ENCODE measurements around the gene ATG2A.
A peak's percentile ranks its signal among the peaks of the same experiment; 100 is the strongest.

The ATG2A gene

GRCh38 chr11:64916775-64917662, at the start of gene ATG2A:
ATG2A (minus strand) TSS chr11:64917209; CDS start chr11:64917135, 74 bp downstream.
- DNase-seq (ENCODE audit: low spot score), result peak; percentile 100

- no peak for DNase-seq (ENCODE audit: low spot score)
Observed at GRCh38 chr11:64963072-64963631, 46.1 kb upstream of the ATG2A start.

GRCh38 chr11:64960719-64961118, 43.7 kb upstream of the ATG2A start:
- no peak for DNase-seq (ENCODE audit: low spot score)

DNA sequence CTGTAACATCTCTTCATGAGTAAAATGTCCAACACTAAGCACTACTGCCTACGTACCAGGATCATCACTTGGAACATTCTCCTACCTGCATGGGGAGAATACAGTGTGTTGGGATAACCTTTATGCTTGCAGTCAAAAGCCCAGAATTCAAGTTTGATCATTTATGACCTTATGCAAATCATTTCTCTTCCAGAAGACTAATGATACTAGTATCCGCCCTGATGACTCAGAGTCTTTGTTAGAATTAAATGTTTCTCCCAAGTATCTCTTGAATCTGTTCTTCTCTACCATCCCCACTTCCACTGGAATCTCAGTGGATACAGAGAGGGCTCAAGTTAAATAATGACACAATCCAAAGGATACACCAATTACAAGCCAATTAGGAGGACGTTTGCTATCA, 42.5 kb upstream of the ATG2A start:
- DNase-seq (ENCODE audit: low spot score), result no peak

DNA sequence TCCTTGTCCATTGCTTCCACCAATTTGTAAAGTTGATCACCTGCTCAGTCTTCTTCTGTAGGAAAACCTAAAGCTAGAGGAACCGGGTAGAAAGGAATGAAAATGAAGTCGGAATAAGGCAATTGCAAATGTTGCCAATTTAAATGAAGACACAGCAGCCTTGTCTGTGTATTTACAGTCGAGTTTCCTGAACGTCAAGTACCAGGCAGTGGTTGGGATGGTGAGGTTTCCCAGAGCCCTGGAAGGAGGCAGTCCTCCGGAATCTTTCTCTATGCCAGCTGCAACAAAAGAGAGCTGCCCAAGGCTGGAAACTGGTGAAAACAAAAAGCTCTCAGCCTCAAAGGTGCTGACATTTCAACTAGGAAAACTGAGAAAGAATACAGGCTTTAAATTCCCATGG, 37.2 kb upstream of the ATG2A start:
- no peak for DNase-seq (ENCODE audit: low spot score)

DNA sequence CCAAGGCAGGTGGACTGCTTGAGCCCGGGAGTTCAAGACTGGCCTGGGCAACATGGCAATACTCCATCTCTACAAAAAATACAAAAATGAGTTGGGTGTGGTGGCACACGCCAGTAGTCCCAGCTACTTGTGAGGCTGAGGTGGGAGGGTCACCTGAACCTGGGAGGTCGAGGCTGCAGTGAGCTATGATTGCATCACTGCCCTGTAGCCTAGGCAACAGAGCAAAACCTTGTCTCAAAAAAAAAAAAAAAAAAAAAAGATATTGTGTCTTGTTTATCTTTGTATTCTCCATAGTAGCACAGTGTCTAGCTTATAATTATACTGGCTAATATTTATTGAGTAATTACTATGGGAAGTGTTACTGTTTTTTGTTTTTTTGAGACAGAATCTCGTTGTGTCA, 34.5 kb upstream of the ATG2A start:
- DNase-seq (ENCODE audit: low spot score), result no peak

DNA sequence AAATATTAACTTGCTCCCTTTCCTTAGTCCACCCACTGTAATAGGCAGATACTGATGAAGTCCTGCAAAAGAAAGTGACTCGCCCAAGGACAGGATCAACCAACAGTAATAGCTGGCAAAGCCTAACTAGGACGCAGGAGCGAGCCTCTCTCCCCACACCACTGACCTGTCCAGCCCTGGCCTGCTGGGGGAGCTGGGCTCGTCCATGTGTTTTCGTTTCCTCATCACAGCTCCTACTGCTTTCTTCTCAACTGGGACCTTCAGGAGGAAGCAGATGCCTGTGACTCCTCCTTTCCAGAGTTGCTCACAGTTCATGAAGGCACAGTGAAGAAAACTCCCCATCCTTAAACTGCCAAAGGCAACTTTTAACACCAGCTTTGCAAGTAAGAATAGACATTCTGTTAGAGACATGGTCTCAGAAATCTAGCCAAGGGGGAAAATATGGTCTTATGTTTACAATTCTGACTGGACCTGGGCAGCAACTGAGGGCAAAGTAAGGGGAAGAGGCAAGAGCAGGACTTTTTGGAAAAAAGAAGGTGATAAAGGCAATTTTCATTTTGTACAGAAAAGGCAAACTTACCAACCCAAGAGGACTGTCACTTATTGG, 30.3 kb upstream of the ATG2A start:
- DNase-seq (ENCODE audit: low spot score), result peak; percentile 10

DNA sequence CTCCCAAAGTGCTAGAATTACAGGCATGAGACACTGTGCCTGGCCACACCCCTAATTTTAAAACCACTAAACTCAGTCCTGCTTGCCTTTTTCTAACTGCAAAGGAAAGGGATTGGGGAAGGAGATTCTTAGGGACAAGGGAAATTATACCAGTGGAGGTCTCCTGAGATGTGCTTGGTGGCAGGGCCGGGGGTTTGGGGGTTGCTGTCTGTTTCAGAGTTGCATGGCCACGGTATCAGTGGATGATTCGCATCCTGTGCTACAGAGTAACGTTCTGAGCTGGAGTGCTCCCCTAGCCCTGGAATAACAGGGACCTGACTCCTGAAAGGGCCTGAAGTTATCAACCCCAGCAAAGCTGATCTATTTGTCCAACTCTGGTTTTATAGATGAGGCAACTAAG, 19.5 kb upstream of the ATG2A start:
- DNase-seq (ENCODE audit: low spot score), result no peak

- peak; percentile 46 for DNase-seq (ENCODE audit: low spot score)
Observed at GRCh38 chr11:64935359-64936081, 18.5 kb upstream of the ATG2A start, which contains the start of gene GPHA2. GPHA2 (minus strand) TSS chr11:64935893; CDS start chr11:64935460, 433 bp downstream.

DNA sequence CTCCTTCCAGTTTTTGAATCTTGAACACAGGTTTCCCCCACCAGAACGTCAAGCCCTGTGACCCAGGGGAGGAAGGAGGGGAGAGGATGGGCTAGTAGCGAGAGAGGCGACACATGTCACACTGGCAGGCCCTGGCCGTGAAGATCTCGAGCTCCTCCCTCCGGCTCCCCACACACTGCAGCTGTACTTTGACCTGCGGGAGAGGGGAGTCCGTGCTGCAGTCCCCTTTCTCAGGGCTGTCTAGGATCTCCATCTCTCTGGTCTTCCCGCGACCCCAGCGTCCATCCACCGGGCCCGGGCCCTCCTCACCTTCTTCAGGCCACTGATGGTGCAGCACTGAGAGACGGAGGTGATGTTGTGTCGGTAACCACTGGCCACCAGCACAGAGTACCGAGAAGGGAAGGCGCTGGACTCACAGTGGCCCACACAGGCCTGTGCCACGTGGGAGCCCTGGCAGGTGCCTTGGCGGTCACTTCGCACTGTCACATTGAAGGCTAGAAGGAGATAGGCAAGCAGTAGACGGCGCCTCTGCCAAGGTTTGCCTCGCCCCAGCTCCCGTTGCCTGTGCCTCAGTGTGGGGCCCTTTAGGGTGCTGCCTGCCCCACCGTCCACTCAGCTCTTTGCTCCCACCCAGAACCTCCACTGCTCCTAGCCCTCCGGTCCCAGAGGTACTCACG, 17.8 kb upstream of the ATG2A start:
- DNase-seq (ENCODE audit: low spot score), result no peak

DNA sequence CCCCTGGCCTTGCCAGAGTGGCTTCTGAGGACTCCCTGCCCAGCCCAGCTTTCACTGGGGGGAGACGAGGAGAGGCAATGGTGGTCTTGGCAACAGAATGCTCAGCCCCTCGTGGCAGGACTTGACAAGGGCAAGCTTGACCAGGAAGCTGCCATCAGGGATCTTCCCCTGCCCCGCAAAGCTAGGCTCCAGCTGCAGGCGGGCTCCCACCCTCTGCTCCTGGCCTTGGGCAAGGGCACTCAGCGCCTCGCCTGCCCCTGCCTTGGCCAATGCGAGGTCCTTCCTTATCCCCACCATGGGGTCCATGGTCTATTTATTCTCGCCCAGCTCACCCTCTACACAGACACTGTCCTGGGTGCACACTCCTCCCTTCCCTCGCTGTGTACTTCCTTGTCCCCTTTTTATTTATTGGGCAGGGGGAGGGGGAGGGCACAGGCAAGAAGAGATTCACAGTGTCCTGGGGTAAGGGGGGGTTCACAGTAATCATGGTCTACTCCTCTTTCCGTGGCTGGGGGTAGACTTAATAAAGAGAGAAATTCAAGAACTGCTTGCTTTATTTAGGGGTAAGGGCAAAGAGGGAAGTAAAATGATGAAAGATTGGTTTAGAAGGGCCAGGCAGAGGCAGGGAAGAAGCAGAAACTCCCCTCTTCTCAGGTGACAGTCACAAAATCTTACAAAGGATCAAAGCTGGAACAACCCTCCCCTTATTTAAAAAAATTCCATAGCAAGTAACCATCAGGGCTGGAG, 17.1 kb upstream of the ATG2A start:
- DNase-seq (ENCODE audit: low spot score), result no peak

GRCh38 chr11:64933213-64933934, 16.4 kb upstream of the ATG2A start:
- DNase-seq (ENCODE audit: low spot score), result no peak

DNA sequence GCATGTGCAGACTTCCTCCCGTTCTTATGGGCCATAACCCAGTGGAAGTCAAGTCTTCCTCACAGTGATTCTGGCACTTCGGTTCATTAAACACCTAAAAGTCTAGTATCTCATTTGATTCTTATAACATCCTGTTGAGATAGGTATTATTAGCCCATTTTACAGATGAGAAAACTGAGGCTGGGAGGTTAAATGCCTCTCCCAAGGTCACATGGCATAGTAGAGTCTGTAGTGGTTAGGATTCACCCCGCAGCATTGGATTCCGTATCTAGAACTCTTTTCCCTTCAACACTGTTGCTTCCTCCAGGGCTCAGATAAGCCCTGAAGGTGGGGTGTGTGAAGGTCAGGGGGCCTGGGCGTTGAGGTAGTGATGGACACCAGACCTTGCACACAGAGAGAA, 15.3 kb upstream of the ATG2A start:
- DNase-seq (ENCODE audit: low spot score), result no peak

GRCh38 chr11:64931290-64931689, 14.3 kb upstream of the ATG2A start:
- no peak for DNase-seq (ENCODE audit: low spot score)

DNA sequence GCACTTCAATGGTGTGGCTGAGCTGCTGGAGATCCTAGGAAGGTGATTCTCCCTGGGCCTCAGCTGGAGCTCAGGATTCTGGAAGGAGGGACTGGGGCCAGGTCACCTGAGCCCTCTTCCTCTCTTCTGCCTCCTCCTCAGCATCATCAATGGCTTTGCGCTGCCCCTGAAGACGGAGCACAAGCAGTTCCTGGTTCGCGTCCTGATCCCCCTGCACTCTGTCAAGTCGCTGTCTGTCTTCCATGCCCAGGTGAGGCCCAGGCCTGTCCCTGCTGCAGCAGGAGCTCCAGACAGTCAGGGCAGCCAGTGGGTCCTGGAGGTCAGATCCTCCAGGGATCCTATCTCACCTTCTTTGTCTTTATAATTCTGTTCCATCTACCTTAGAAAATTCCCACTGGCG, 13.3 kb upstream of the ATG2A start:
- DNase-seq (ENCODE audit: low spot score), result no peak

GRCh38 chr11:64929625-64930024, 12.6 kb upstream of the ATG2A start:
- DNase-seq (ENCODE audit: low spot score), result no peak

DNA sequence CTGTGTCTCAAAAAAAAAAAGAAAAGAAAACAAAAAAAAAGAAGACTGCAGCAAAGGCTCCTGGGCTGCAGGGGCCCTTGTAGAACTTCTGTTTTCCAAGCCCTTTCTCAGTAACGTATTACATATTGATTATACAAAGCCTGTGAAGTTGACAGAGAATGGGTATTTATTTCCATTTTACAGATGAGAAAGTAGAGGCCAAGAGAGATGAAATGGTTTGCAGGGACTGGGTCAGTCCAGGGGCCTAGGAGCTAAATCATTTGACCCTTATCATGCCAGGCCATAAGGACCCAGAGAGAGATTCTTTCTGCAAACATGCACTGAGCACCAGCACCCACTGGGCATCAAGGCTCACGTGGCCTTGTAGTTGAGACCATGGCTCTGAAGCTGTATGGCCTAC, 11.9 kb upstream of the ATG2A start:
- DNase-seq (ENCODE audit: low spot score), result no peak

DNA sequence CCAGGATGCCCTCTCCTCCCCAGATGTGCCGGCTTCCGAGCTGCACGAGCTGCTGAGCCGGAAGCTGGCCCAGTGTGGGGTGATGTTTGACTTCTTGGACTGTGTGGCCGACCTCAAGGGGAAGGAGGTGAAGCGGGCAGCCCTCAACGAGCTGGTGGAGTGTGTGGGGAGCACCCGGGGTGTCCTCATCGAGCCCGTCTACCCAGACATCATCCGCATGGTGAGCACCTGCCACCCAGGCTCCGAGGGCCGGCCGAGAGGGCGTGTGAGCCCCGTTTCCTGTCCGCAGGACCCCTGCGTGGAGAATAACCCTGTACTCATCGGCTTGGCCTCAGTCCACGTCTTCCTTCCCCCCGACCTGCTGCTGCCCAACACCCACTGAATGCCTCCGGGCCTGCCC, 9.7 kb upstream of the ATG2A start:
- DNase-seq (ENCODE audit: low spot score), result no peak

DNA sequence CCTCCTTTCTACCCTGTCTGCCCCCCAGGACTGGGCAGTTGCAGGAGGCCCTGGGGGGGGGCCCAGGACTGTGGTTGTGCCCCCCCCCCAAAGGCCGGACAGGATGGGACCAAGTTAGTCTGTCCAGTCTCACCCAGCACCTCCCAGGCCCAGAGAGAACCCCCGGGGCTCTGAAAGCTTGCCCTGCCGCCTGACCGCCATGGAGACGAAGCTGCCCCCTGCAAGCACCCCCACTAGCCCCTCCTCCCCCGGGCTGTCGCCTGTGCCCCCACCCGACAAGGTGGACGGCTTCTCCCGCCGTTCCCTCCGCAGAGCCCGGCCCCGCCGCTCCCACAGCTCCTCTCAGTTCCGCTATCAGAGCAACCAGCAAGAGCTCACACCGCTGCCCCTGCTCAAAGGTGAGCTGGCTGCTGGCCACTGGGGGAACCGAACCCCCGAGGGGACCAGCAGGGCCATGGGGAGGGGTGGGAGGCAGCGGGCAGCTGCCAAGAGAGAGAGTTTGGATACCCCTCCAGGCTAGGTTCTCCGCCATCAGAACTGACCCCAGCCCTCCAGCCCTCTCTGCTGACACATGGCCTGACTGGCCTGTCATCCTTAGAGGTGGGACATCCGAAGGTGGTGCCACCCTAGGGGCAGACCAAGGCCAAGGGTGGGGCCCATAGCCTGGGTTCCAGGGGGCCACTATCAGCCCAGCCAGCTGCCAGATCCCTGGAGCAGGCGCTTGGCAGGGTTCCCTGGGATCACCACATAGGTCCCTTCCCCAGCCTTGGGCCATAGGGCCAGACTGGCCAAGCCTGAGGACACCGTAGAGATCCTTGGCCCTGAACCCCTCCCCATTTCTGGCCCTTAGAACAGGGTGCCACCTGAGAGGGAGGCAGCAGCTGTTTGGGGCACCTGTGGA, 8.8 kb upstream of the ATG2A start:
- DNase-seq (ENCODE audit: low spot score), result no peak

GRCh38 chr11:64924910-64925284, 7.9 kb upstream of the ATG2A start:
- DNase-seq (ENCODE audit: low spot score), result peak; percentile 38
